Hepatic stellate cell (primary cell): ENCODE results near the gene PARD3.

Source experiments
- DNase-seq: peaks from one replicate; pipeline ENCODE4 v3.0.0; 2011; ENCODE audit warnings: low spot score

The PARD3 gene

GRCh38 chr10:34689053-34689452 lies 126.0 kb downstream of the PARD3 start:
- DNase-seq: no peak

- no peak for DNase-seq
These were observed 127.5 kb downstream of the PARD3 start for GRCh38 chr10:34687434-34688210.

- DNase-seq: no peak
These were observed 132.5 kb downstream of the PARD3 start for GRCh38 chr10:34682580-34682979.

- DNase-seq: no peak
These were observed 133.2 kb downstream of the PARD3 start for GRCh38 chr10:34681933-34682332.

DNA sequence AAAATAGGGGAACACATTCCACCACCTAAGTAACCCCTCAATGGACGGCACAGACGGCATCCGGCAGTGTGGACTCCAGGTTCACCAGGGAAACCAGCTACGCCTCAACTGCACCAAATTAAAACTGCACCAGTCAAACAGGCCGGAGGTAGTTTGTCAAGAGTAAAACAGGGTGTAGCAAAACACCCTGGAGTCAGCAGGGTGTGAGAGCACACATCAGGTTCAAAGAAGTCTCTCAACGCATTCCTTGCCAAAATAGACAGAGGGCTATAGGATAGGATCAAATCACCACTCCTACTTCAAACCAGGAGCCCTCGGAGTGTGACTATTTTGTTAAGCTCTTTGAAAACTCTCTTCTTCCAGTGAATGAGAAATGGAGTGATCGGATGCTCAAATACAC lies 135.9 kb downstream of the PARD3 start:
- DNase-seq: no peak

DNA sequence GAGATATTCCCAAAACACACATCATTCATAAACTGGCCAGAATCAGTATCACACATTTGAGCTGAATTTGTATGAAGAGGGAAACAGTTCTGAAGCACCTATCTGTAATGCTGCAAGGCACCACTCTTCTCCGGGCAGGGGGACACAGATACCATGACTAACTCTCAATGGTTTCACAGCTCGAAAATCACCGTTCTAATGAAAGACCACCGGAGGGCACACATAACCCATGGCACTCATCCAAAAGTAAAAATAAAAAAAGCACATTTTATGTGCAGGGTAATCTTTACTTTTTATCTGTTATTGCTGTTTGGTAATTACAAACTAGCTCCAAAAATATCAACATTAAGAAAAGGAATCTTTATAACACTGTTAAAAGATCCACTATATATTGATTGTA lies 137.5 kb downstream of the PARD3 start:
- no peak for DNase-seq

GRCh38 chr10:34677132-34677531 lies 138.0 kb downstream of the PARD3 start:
- DNase-seq: no peak

DNA sequence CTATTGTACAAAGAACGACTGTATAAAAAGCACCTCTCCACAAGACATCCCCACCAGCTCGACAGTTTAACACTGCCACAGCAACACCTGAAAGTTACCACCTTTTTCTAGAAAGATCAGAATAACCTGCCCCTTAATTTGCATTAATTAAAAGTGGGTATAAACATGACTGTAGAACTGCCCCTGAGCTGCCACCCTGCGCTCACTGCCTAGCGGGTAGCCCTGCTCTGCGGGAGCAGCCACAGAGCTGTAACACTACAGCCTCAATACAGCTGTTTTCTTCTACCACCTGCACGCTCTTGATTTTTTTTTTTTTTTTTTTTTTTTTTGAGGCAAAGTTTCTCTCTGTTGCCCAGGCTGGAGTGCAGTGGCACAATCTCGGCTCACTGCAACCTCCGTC lies 140.9 kb downstream of the PARD3 start:
- no peak for DNase-seq

- DNase-seq: no peak
These were observed 145.0 kb downstream of the PARD3 start for GRCh38 chr10:34670081-34670480.

DNA sequence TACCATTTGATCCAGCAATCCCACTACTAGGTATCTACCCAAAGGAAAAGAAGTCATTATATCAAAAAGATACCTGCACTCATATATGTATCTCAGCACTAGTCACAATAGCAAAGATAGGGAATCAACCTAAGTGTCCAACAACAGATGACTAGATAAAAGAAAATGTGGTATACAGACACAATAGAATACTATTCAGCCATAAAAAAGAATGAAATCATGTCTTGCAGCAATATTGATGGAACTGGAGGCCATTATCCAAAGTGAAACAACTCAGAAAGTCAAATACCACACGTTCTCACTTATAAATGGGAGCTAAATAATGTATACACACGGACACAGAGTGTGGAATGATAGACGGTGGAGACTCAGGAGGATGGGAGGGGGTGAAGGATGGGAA lies 146.0 kb downstream of the PARD3 start:
- no peak for DNase-seq

DNA sequence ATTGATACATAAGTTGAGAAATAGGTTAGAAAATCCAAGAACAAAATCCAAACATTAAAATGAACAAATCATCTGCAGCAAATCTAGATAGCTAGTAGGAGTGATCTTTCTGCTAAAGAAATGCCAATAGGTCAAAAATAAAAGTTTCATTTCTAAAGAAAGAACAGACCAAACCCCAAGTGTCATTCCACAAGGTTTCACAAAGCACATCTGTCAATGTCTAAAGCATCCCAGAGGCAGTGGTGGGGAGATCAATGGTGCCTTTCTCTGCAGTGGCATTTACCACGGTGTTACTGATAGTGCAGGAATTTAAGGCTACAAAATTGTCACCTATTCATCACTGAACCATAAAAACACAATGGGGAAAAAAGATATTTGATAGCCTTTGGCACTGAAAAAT lies 147.9 kb downstream of the PARD3 start:
- no peak for DNase-seq

DNA sequence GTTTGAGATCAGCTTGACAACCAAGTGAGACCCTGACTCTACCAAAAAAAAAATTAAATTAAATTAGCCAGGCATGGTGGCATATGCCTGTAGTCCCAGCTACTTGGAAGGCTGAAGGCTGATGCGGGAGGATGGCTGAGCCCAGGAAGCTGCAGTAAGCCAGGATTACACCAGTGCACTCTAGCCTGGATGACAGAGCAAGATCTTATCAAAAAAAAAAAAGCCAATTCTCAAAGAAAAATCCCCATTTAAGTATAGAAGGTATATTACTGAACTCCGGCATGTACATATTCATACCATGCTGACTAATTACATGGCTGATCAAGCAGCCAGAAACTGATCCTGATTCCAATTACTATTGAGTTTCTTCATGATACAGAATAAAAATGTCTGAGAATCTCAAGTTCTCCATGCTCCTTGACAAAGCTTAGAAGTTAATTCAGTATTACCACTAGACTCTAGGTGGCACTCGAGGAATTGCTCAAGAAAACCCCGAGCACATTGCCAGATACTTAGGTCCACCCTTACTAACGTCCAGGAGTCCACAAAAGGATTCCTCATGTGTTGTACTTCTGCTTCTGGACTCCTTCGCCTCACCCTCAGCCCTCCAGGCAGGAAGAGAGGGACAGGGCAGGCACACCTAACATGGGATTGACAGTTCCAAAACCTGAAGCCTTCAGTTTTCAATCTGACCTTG lies 148.9 kb downstream of the PARD3 start:
- peak; percentile 69 for DNase-seq

DNA sequence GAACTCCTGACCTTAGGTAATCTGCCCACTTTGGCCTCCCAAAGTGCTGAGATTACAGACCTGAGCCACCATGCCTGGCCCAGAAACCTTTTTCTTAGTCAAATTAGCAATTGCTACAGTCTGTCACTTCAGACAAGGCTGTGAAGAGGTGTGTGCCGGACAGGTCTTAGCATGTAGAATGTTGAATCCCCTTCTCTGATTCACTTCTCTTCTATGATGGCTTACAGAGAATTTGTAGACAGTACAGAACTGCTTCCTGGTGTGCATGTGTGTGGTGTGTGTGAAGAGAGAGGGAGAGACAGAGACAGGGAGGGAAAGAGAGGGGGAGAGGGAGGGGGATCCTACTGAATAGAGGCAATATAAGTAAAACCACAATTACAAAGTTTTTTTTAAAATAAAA lies 150.4 kb downstream of the PARD3 start:
- DNase-seq: no peak

GRCh38 chr10:34661580-34661979 lies 153.5 kb downstream of the PARD3 start:
- DNase-seq: no peak

- no peak for DNase-seq
These were observed 156.2 kb downstream of the PARD3 start for GRCh38 chr10:34658934-34659333.

DNA sequence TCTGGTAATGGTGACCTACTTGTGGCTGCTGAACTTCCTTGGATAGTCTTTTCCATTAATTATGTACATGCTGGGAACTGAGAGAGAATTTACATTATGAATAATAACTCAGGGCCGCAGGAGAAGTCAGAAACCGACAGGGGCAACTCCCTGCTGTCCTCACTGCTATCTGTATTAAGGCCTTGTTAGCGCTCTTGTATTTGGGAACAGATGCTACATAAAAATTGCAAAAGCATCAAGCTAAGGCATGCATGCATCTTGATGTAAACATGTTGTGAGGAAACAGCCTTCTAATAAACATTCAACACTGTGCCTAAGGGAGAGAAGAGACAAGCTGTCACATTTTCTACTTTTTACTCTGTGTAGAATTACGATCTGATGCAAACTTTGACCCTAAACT lies 158.4 kb downstream of the PARD3 start:
- DNase-seq: no peak

DNA sequence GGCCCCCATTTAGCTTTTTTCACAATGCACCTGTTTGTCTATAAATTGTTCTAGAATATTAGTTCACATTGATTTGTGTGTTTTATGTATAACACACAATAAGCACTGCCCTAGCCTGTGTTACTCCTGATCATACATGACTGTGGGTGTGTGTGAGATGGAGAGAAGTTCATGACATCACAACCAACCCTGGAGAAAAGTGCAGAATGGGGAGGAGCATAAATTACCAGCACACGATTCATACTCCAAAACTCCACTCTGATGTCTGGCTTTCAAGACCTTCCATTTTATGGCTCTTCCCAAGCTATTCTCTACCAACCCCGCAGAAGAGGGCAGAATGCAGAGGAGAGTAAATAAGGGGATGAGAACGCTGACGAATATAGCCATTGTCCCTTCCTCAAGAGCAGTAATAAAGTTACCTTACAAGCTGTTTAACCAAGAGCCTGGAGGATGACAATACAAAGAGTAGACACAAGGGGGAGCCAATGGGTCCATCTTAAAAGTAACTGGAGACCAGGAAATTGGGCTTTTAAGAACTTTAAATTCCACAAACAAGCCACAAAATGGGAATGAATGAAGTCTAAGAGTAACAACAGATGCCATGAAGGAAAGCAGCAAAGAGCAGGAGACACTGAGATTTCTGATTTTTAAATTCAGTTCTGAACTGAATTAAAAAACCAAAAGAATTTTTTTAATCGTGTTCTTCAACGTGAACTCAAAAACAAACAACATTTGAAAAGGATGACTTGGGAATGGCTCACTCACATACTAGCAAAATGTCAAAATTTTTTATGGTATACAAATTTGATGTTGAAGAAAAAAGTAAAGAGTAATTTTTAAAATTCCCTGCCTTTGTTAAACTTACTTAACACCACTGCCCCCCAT lies 159.6 kb downstream of the PARD3 start:
- DNase-seq: peak; percentile 21

DNA sequence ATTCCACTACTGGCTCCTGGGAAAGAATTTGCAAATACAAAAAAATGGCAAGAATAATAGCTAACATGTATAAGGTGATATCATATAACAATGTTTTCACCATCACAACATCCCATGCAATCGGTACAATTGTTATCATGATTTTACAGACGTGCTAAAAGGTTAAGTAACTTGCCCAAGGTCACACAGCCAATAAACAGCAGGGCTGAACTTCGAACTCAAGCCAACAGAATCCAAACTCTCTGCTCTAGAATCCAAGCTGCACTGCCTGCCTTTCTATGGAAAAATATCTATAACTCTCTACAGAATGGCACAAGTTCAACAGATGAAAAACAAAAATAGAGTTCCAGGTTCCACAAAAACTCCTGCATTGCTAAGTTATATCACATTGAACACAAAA lies 160.9 kb downstream of the PARD3 start:
- no peak for DNase-seq

DNA sequence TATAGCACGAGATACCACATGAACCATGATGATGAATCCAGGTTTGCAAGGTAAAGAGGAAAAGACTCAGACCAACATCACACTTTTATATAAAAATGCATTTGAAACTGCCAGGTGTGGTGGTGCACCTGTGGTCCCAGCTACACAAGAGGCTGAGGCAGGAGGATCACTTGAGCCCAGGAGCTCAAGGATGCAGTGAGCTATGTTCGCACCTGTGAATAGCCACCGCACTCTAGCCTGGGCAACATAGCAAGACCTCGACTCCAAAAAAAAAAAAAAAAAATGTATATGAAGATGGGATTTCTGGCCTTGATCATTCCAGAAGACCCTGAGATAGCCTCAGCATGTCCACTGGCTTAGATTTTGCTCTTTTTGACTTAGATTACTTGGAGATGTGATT lies 161.6 kb downstream of the PARD3 start:
- DNase-seq: no peak

- no peak for DNase-seq
These were observed 163.5 kb downstream of the PARD3 start for GRCh38 chr10:34651416-34652195.

DNA sequence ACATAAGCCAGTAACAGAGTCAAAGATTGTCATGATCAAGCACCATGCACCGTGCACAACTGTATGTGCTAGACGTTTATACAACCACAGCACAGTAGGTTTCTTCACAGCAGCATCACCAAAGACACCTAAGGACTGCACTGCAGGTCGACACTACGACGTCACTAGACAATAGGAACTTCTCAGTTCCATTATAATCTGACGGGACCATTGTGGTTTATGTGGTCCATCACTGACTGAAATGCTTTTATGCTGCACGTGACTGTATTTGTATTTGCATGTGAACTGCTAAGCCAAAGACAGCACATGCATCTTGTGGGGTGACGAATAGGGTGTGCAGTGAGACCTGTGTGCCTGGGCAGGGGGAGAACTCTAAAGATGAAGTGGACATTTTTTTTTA lies 164.9 kb downstream of the PARD3 start:
- DNase-seq: no peak

GRCh38 chr10:34649385-34649784 lies 165.7 kb downstream of the PARD3 start:
- DNase-seq: no peak
